Activated CD8-positive, alpha-beta memory T cell treated with anti-CD3 and anti-CD28 coated beads for 4 hours (primary cell): ENCODE results near the gene PRDX2.
"Not testable (repeated sequence)": the region's sequence is repeated elsewhere in the genome, so short reads cannot be mapped to it uniquely, and the experiment has no call there.

ENCODE experiments used
- DNase-seq, 2 donors: peaks; one replicate each; pipeline ENCODE4 v3.0.0-alpha.2; 2020; ENCODE audit warnings: low read depth in 2 of 2

PRDX2 gene

DNA sequence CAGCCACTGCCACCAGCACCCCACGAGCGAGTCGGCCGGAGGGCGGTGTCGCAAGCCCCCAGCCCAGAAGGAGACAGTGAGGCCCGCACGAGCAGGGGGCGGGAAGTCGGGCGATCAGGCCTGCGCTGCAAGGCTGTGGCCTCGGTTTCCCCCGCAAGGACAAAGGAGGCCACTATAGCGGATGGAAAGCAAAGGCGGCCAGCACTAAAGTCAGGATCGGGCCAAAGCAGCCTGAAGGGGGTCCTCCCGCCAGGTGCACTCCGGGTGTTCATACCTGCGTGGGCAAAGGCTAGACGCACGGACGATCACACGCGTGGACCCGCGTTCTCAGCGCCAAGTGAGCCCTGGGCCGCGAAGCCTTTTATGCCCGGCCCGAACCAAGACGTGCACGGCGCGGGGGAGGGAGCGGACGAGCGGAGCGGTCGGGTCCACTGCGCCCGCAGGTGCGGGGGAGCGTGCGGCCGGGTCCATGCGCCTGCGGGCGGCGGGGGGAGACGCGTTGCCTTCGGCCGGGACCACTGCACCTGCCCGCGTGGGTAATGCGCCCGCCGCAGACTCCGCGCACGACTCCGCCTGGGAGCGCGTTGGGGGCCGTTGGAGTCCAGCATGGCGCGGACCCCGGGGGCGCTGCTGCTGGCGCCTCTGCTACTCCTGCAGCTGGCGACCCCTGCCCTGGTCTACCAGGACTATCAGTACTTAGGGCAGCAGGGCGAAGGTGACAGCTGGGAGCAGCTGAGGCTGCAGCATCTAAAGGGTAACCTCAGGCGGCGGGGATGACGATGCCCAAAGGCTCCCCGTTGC is at the start of gene PRDX2, which contains the start of gene THSD8:
PRDX2 (minus strand) TSS at position 335 of the 801 bp plus-strand sequence. CDS start 539 bp downstream, outside the sequence.
THSD8 (plus strand) TSS at position 604 of the 801 bp plus-strand sequence; CDS start at position 607, 3 bp downstream.
- no peak for DNase-seq

DNA sequence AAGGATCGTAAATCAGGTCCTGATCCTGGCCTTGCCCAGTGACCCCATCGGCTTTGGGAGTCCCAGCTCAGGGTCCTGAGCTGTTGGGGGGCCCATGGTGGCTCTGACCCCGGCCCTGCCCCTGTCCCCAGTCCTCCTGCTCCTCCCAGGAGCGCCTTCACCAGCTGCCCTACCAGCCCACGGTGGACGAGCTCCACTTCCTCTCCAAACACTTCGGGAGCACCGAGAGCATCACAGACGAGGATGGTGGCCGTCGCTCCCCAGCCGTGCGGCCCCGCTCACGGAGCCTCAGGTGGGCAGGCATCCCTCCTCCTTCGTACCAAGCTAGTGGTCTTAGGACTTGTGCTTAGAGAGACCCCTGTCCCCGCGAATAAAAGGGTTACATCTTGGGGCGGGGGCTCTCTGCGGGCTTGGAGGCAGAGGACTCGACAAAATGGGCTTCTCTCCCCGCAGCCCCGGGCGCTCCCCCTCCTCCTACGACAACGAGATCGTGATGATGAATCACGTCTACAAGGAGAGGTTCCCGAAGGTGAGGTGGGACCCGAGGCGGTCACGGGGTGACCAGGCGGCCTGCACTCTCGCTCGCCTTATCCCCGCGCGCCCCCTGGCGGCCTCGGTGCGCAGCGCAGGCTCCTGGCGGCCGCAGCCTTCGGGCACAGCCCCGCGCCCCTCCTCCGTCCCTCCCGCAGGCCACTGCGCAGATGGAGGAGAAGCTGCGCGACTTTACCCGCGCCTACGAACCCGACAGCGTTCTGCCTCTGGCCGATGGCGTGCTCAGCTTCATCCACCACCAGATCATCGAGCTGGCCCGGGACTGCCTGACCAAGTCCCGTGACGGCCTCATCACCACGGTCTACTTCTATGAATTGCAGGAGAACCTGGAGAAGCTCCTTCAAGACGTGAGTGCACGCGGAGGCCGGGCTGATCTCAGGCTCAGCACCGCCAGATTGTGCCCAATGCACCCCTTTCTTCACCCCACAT is 45.8 kb upstream of the PRDX2 start:
- peak; percentile 64 to 69 for DNase-seq

DNA sequence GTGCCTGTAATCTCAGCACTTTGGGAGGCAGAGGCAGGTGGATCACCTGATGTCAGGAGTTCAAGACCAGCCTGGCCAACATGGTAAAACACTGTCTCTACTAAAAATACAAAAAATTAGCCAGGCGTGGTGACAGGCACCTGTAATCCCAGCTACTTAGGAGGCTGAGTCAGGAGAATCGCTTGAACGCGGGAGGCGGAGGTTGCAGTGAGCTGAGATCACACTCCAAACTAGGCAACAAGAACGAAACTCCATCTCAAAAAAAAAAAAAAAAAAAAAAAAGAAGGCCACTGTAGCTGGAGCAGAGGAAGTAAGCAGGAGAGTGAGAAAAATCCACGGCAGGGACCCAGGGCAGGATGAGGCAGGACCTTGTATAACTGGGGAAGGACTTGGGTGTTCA is 45.0 kb upstream of the PRDX2 start:
- not testable (repeated sequence) for DNase-seq

DNA sequence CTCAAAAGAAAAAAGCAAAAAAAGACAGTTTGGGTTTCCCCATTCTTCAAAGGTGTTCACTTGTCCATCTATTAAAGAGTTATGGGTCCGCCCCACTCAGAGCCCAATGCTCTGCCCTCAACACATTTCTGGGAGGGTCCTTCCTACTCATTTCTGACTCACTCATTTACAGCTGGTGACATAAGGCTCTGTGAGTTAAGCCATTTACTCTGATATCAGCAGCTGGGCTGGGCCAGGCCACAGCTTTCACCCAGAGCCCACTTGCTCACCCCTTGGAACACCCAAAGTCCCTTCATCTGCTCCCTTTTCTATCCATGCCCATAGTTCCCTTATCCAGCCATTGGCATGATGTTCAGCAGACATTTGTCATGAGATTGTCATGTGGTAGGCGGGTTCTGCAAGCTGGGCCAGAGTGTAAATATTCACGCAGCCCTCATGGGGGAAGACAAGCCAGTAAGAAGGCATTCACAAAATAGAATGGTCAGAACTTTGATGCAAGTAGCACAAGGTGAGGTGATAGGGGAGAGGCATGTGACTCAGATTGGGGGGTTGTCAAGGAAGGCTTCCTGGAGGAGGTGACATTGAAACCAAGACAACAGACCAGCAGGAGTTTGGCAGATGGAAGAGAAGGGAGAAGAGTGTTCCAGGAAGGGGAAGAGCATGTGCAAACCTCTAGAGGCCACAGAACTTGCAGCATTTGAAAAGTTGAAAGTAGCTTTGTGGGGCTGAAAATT is 42.6 kb upstream of the PRDX2 start:
- no peak for DNase-seq

DNA sequence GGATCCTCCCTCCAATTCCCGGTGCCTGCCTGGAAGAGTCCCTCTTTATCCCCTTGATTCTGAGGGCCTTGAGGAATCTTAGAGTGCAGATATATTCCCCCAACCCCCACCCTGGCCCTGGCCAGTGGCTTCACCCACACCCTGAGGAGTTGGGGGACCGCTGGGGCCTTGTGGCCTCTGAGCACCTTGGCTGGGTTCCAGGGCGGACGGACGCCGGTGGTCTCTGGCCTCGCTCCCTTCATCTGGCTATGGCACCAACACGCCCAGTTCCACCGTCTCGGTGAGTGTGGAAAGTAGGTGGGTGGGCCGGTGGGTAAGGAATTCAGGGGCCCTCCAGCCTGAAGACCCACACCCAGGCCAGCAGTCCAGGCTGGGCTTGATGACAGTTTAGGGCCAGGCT is 41.7 kb upstream of the PRDX2 start:
- no peak for DNase-seq

DNA sequence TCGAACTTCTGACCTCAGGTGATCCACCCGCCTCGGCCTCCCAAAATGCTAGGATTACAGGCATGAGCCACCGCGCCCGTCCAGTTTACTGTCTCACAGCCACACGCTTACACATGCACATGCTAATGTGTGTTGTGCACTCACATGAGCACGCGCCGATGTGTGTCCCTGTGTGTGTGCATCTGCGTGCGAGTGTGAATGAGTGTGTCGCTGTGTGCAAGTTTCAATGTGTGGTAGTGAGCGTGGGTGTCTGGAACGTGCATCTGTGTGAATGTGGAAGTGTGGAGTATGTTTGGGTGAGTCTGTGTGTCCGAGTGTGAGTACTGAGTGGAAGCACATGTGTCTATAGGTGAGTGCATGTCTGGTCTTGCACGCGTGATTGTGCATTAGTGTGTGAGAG is 40.9 kb upstream of the PRDX2 start:
- DNase-seq, result no peak

DNA sequence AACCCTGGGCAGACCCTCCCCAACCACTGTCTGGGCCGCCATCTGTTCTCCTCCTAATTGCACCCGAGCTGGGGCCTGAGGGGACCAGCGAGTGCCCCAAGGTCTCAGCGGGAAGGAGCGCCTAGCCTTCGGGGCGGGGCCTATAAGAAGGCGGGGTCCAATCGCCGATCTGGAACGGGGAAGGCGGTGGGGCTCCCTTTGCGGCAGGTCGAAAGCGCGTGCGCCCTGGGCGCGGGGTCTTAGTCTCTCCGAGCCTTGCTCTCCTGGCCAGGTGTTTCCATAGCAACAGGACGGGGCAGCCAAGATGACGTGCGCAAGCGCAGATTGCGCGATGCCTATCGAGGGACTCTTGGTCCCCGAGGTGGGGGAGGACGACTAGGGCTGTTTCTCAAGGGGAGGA is 39.5 kb upstream of the PRDX2 start:
- no peak for DNase-seq

DNA sequence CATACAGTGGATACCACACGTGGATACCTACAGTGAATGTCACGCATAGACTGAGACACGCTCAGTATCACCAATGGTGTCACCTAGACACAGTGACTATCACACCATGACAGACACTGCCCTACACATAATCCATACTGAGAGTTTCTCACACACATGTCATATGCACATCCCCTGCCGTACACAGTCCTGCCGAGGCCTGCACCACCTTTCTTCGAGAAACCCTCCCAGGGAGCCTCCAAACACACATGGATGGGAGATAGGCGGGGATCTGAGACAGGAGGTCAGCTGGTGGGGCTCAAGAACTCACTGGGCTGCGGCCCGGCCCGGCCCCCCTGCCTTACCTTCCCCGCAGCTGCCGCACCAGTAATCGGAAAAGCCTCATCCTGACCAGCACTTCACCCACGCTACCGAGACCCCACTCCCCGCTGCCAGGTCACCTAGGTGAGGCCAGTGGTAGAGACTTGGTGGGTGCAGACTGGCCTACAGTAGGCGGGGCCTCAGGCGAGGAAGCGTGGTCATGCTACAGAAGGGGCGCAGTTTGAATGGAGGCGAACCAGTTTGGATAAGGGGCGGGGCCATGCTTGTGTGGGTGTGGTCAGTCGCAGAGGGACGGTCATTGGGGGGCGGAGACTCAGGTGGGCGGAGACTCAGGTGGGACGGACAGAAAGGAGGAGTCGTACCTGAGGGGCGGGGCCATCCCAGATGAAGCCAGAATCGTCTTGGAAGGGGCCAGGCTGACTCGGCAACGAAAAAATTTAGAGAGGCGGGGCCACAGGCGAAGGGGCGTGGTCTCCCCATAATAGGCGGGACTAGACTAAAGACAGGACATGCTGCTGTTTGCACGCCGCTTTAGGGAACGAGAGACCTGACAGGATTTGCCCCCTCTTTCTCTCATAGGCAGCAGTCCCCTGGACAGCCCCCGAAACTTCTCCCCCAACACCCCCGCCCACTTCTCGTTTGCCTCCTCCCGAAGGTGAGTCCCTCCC is 38.8 kb upstream of the PRDX2 start:
- no peak for DNase-seq

DNA sequence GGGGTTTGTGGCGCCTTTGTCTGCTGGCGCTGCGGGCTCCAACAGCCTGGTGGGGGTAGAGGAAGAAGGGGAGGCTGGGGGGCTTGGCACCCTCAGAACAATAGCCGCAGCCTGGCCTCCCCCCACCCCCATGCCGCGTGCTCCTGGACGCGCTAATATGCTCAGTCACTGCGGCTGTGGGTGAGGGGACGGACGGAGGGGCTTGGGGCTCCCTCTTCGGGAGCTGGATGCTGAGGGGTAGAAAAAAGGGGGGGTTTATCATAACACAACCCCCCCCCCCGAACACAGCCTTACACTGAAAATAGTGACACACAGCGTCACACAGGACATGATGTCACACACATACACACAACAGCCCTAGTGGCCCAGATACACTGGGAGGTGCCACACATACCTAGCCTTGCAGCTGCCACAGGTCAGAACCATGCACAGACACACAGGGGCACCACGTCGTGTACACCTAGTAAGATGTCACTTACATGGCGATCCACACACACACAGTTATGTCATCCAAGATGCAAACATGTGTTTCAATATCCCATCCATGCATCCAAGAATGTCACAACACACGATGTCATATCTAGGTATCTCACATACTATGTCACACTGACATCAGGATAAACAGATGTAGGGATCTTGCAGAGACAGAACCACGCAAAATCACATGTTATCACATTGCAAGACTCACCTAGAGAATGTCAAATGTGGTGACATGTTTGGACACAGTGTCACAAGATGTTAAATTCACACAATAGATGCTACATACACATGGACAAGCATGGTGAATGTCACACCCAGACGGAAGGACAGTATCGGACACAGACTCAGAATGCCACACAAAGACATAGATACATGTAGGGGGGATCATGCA is 37.5 kb upstream of the PRDX2 start:
- DNase-seq, result no peak

DNA sequence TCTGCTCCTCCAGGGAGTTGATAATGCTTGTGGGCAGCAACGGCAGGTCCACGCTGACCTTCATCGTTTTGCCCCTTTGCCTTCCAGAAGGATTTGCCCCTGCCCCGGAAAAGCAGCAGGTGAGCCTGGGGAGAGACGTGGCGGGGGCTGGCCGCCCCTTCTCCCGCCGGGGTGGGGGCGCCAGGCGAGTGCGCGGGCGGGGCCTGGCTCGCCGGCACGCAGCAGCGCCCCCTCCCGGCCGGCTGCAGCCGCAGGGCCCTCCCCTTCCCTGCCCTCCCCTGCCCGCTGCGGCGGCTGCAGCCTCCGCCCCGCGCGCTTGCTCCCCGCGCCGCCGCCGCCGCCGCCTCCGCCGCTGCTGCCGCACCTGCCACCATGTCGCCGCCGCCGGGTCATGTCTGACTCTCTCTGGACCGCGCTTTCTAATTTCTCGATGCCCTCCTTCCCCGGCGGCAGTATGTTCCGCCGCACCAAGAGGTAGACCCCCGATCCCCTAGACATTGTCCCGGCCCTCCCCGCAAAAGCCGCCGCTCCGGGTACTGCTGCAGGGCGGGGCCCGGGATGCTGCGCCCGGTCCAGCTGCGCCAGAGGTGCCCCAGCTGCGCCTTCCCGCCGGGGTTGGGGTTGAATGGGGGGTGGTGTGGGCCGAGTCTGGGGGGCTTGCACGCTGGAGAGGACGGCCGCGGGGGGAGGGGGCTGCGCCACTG is 36.7 kb upstream of the PRDX2 start, which contains the start of gene MAST1:
MAST1 (plus strand) TSS at position 334 of the 704 bp plus-strand sequence; CDS start at position 392, 58 bp downstream.
- DNase-seq, result no peak

DNA sequence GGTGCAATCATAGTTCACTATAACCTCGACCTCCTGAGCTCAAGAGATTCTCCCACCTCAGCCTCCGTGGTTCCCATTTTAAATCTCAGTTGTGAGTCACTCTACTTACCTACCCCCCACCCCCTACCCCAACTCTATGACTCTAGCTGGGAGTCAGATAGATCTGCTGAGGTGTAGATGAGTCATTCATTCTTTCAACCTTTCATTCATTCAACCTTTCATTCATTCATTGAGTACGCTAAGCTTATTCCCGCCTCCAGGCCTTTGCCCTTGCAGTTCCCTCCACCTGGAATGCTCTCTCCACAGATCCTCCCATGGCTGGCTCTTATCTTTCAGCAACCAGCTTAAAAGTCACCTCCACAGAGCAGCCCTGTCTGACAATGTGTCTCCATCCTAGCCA is 35.6 kb upstream of the PRDX2 start:
- no peak for DNase-seq

DNA sequence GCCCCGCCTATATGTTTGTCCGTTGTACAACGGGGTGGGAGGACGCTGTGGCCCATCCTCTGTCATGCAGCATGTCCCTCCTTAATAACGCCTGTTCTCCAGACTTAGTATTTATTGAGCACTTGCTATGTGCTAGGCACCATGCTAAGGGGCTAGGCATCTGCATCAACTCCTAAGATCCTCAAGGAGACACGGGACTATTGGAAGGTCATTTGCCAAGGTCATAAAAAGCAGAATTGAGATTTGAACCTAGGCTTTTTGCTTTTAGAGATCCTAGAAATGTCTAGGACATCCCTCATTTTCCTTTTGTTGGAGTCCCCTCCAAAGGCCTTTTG is 34.9 kb upstream of the PRDX2 start:
- DNase-seq, result no peak

DNA sequence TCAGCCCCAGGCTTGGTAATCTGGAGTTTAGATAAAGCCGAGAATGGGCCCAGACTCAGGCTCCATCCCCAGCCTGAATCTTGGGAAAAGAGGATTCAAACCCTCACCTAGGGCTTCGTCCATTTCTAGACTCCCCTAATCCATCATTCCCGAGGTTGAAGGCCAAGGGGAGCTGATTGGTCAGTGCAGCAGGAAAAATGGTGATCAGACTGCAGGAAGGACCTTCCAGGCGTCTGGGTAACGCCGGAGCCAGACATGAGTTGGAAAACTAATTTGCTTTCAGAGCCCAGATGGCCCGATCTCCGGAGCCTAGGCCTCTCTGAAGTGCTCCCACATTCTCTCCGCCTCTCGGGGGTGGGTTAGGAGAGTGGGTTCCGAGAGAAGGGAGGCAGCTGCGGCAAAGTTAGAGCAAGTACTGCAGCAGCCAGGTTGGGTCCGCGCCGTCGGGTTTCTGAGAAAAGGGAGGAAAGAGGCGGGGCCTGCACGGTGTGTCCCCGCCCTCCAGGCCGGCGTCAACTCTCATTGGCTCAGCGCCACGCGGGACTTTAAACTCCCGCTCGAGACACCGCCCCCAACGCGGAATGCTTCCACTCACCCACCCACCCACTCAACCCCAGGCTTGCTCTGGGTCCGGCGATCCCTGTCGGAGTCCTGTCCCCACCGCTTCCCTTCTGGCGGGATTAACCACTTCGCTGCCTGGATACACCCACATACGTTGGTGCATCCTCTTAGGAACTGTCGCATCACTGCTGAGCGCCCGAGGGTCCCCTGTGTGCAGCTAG is 33.6 kb upstream of the PRDX2 start:
- DNase-seq, result no peak

DNA sequence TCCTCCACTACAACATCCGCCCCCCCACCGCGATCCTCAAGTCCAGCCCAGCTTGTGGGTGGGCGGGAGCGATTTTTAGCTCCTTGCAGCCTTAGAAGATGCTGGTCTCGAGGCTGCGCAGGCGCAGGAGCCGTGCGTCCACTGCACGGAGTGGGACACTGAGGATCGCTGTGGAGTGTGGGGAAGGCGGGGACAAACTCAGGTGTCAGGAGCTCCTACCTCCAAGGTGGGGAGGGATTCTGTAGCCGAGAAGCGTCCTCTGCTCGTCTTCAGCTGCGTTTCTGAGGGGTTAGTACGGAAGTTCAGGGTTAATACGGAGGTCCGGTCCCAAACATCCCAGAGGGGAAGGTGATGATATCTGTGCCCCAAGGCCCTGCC is 33.0 kb upstream of the PRDX2 start, which contains the start of gene RTBDN:
RTBDN (minus strand) TSS at position 14 of the 378 bp plus-strand sequence. CDS start 4,600 bp downstream, outside the sequence.
- no peak for DNase-seq

DNA sequence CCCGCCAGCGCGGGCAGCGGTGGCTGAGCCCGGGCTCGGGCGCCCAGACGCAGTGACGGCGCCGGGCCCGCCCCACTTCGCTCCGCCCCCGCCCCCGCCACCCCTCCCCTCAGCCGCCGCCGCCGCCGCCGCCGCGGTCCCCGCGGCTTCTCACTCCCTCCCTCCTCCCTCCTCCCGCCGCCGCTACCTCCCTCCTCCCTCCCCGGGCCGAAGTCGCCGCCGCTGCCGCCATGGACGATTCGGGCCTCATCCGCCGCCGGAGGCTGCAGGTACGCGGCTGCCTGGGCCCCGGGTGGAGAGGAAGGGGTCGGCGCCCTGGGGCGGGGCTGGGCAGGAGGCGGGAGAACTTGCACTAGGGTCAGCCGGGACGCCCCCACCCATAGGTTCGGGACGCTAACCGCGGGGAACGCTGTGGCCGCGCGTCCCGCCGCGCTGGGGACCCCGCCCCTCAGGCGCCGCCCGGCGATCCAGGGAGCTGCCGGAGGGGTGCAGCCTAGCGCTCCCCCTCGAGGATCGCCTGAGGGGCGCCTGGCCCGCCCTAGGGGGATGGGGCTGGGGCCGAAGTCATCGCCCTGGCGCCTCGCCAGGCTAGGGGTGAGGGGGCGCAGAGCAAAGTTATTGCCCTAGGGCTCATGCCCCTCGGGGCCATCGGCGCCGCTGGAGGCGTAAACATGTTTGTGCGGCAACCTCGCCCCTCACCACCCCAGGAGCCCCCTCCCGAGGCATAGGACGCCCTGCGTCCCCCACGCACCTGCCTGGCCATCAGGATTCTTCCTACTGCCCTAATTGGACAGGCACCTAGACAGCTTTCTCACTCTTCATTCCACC is 32.4 kb upstream of the PRDX2 start:
- DNase-seq, result no peak

DNA sequence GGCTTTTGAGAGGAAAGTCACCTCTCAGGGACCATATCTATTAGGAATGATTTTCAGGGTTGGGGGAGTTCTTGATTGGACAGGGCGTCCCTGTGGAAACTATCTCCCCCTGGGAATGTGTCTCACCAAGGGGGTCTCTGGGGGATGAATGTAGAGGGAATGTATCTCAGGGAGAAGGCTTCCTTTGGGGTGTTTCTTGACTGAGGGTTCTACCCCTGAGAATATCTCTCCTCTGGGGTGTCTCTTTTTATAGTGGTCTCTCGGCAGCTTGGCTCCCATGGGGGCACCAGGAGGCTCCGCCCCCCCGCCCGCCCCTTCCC is 31.8 kb upstream of the PRDX2 start:
- DNase-seq, result no peak

DNA sequence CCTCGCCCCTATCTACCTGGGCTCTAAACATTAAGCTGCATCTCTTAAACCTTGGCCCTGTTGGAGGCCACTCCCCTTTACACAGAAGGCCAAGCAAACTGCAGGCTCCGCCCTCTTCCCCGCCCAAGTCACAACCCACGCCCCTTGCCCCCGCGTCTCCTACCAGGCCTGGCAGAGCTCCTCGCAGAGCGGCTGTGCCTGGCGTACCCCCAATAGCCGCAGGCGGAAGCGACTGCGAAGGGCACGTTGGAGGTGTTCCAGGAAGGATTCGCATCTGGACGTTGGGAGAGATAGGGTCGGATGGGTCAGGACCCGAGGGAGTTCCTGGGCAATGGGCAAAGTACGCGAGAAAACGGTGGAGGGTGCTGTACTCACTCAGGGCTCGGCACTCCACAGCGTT is 26.9 kb upstream of the PRDX2 start:
- DNase-seq, result no peak
